Measurements from ENCODE around the gene LILRB5.

LILRB5 gene

DNA sequence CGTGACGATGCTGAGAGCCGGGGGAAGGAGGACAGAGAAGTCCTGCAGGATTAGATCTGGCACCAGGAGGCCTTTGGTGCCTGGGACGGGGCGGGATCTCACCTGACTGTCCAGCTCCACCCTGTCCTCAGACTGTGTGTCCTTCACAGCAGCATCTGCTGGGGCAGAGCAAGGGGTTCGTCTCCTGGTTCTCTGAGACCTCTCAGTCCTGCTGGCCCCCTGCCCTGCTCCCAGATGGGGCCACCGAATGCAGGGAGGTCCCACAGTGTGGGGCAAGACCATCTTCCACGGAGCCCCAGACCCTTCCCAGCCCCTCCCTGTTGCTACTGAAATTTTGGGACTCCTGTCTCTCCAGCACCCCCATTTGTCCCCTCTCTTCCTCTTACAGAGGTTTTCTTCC lies 38.8 kb downstream of the LILRB5 start:
- TF ChIP-seq, protein P1, sequence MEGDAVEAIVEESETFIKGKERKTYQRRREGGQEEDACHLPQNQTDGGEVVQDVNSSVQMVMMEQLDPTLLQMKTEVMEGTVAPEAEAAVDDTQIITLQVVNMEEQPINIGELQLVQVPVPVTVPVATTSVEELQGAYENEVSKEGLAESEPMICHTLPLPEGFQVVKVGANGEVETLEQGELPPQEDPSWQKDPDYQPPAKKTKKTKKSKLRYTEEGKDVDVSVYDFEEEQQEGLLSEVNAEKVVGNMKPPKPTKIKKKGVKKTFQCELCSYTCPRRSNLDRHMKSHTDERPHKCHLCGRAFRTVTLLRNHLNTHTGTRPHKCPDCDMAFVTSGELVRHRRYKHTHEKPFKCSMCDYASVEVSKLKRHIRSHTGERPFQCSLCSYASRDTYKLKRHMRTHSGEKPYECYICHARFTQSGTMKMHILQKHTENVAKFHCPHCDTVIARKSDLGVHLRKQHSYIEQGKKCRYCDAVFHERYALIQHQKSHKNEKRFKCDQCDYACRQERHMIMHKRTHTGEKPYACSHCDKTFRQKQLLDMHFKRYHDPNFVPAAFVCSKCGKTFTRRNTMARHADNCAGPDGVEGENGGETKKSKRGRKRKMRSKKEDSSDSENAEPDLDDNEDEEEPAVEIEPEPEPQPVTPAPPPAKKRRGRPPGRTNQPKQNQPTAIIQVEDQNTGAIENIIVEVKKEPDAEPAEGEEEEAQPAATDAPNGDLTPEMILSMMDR (IDR thresholded peaks at IDR 0.05) = no peak

DNA sequence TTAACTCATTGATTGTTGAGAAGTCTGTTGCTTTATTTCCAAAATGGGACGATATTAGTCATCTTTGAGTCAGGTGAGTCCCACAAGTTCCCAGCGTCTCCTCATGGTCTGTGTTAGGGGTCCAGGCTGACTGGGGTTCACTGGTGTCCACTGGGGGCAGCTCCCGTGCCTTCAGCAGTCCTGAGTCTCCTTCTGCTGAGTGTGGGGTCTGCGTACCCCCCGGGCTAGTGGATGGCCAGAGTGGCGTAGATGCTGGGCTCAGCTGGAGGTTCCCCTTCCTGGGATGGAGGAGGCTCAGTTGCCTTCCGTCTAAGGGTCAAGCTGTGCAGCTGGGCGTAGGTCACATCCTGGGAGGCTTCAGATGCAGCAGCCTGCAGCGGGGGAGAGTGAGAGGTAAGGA lies 40.2 kb downstream of the LILRB5 start:
- TF ChIP-seq, protein P1 (IDR thresholded peaks at IDR 0.05) = no peak

DNA sequence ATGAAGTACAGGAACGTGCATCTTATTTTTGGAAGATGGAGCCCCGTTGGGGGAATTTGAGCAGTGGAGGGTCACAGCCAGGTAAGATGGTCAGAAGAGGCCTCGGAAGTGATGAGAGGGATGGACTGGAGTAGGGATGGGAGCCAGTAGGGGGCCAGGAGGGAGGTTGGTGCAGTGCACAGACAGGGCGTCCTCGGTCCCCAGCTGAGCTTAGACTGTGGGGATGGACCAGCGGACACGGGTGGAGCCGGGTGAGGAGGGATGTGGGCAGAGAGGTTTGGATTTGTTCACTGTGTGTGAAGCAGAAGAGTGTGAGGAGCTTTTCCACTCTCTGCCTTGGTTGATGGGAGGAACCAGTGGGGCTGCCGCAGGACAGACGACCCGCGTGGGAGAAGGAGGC lies 45.8 kb downstream of the LILRB5 start:
- TF ChIP-seq, protein P1 (IDR thresholded peaks at IDR 0.05) = no peak

DNA sequence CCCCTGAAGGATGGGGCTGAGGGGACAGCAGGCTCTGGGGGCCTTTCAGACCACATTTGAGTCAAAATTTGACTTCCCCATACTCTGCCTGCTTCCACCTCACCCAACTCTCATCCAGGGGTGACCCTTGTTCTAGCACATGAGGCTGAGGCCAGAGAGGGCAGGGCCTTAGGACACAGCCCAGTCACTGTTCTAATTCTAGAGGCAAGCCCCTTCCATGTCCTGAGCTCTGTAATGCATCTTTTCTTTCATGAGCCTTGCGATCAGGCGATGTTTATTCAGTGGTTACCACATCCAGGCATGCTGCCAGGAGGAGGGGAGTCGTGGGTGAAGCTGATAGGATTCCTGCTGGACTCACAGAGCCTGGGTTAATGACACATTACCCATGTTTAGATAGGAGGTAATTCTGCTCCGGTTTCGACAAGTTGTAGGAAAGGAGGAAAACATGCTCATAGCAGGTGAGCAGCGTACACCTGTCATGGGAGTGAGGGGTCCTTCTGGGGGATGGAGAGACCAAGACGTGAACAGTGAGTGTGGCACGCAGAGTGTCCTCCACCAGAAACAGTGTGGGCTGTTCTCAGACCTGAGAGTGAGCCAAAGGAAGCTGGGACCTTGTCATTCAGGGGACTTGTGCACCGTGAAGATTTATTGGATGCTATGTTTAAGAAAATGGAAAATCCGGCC lies 47.1 kb downstream of the LILRB5 start:
- TF ChIP-seq, protein P1 (IDR thresholded peaks at IDR 0.05) = no peak

DNA sequence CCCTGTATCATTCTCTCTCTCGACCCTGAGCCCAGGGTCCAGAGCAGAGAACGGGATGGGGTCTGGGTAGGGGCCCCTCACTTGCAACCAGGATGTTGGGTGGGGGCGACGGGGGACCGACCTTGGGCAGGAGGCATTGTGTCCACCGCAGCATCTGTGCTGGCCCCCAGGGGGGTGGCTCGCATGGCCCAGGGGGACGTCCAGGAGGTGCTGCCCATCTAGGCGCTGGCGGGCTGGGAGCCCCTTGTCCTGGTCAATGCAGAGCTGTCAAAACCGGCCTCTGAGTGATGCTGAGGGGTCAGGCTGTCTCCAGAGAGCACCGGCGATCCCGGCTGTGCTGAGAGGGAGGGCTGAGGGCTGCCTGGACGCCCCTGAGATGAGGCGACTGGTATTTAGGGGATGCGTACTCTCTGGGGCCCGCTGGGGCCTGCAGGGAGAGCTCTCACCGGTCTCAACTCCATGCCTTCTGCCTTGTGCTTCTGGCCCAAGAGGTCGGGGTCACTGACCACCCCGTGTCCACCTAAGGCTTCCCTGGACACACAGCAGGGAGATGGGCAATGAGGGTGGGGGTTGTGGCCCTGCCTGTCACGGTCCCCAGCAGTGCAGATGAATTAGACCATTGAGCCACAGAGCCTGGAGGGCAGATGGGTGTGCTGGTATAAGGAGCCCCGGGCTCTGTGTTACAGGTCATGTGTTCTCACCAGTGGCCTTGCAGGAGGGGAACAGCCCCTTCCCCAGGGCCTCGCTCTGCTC lies 47.8 kb downstream of the LILRB5 start:
- TF ChIP-seq, protein P1 (IDR thresholded peaks at IDR 0.05) = no peak

DNA sequence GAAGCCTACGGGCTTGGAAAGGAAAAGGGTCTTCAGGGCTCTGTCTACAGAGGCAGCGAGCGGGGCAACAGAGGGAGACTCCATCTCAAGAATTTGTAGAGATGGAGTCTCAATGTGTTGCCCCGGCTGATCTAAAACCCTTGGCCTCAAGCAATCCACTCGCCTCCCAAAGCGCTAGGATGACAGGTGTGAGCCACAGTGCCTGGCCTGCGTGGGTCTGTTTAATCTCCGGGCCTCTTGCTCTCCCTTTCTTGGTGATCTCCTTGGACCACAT lies 48.4 kb downstream of the LILRB5 start:
- TF ChIP-seq, protein P1 (IDR thresholded peaks at IDR 0.05) = no peak

DNA sequence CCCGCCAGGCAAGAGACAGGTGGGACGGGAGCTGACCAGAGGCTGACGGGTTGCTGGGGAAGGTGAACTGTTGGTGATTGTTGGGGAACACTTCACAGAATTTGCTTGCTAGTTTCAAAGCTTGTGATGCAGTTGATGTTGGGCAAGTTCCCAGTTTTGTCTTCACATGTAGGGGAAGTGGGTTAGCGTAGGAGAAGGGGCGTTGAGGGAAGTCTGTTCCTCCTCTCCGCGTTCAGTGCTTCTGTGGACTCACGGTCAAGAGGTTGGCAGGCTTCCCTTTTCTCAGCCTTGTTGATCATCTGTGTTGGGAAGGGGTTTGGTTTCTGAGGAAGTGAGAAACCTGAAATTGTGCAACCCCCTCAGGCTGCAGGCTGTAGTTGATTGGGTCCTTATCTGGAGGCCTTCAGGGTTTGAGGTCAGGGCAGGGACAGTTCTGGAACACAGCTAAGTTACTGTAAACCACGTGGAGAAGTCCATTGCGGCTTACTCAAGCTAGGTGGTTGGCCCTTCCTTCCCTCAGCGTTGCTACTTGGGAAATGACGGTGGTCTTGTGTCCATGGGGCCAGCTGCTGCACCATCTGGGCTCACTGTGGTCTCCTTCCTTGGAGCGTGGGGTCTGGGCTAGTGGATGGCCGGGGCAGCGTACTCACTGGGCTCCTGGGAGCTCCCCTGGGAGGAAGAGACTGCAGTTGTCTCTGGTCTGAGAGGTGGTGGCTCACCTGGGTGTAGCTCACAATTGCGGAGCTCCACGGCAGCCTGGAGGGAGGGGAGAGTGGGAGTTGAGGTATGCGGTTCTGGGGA lies 48.9 kb downstream of the LILRB5 start:
- TF ChIP-seq, protein P1 (IDR thresholded peaks at IDR 0.05) = no peak

Data from LNCAP (cell line).